ENCODE measurements around the gene MIER3.

DNA sequence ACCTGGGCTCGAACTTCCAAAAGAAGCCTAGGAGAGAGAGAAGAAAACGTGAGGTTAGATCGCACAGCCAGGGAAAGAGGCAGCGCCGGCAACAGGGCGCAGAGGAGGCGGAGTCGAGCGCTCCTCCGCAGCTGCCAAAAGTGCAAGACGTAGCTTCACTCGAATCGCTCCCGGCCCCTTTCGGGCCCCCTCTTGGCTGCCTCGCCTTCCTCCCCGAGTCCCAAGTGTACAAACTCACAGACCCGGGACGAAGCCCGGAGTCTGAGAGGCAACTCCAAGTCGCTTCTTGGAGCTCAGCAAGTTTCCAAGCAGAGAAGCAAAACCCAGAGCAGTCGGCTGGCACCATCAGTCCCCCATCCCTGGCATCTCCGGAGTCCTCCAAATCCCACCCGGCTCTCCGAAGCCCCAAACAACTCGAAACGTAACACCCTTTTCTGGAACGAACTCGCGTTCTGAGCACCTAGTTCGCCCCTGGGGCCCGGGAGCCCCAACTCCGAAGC is 1.2 kb downstream of the MIER3 start:
- TF ChIP-seq HDGF (IDR thresholded peaks at IDR 0.05; ENCODE audit: borderline replicate concordance) (no peak), ELF4 (IDR thresholded peaks at IDR 0.05) (no peak), SP1 (IDR thresholded peaks at IDR 0.05) (no peak), SUZ12 (IDR thresholded peaks at IDR 0.05) (no peak), BHLHE40 (IDR thresholded peaks at IDR 0.05; ENCODE audit: borderline replicate concordance) (no peak), FOXK2 (IDR thresholded peaks at IDR 0.05) (no peak), FOXM1 (IDR thresholded peaks at IDR 0.05; ENCODE audit: borderline replicate concordance) (no peak)

Data from HEK293T (cell line).